Astrocyte of the spinal cord (primary cell): ENCODE results near the gene COIL.

ENCODE experiments used
- DNase-seq: peaks from one replicate; pipeline ENCODE4 v3.0.0; 2011; ENCODE audit warnings: low read depth, low spot score
- H3K4me3 ChIP-seq: 2 replicates; pipeline ENCODE4 v1.5.1; 2011; ENCODE audit warnings: low read depth, mild to moderate bottlenecking, low read length, moderate library complexity
- in situ Hi-C: cut with HindIII; loops from 2 replicates; pipeline ENCODE4 v1.10.0; 2017; ENCODE audit warnings: low sequenced_read_pairs
- TF ChIP-seq, protein P1 (sequence below): IDR thresholded peaks from 2 replicates; pipeline ENCODE4 v1.5.1; 2012; ENCODE audit warnings: low read depth, mild to moderate bottlenecking, low read length, inconsistent platforms

Gene COIL

GRCh38 chr17:56892333-56892732, 68.5 kb downstream of the COIL start:
- no peak for DNase-seq
- TF ChIP-seq, protein P1, sequence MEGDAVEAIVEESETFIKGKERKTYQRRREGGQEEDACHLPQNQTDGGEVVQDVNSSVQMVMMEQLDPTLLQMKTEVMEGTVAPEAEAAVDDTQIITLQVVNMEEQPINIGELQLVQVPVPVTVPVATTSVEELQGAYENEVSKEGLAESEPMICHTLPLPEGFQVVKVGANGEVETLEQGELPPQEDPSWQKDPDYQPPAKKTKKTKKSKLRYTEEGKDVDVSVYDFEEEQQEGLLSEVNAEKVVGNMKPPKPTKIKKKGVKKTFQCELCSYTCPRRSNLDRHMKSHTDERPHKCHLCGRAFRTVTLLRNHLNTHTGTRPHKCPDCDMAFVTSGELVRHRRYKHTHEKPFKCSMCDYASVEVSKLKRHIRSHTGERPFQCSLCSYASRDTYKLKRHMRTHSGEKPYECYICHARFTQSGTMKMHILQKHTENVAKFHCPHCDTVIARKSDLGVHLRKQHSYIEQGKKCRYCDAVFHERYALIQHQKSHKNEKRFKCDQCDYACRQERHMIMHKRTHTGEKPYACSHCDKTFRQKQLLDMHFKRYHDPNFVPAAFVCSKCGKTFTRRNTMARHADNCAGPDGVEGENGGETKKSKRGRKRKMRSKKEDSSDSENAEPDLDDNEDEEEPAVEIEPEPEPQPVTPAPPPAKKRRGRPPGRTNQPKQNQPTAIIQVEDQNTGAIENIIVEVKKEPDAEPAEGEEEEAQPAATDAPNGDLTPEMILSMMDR, result no peak
- in situ Hi-C loops, result no loop called here
- H3K4me3 ChIP-seq, result no peak overlapping the region

DNA sequence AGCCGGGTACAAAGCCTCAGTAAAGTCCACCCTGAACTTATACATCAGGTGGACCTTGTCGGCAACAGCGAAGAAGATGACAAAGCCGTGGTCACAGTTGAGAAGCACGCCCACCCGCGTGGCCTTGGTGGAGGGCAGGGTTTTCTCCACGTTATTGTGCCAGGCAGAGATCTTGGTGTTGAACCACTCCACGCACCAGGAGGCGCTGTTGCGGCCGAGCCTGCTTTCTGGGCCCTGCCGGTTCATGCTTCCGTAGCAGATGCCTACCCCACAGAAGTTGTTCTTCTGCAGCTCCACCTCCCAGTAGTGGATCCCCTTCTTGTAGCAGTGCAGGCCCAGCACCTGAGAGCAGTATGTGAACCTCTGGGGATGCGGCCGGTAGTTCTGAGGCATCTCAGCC, 69.1 kb downstream of the COIL start:
- no peak for DNase-seq
- H3K4me3 ChIP-seq, result no peak overlapping the region
- in situ Hi-C loops, result no loop called here

DNA sequence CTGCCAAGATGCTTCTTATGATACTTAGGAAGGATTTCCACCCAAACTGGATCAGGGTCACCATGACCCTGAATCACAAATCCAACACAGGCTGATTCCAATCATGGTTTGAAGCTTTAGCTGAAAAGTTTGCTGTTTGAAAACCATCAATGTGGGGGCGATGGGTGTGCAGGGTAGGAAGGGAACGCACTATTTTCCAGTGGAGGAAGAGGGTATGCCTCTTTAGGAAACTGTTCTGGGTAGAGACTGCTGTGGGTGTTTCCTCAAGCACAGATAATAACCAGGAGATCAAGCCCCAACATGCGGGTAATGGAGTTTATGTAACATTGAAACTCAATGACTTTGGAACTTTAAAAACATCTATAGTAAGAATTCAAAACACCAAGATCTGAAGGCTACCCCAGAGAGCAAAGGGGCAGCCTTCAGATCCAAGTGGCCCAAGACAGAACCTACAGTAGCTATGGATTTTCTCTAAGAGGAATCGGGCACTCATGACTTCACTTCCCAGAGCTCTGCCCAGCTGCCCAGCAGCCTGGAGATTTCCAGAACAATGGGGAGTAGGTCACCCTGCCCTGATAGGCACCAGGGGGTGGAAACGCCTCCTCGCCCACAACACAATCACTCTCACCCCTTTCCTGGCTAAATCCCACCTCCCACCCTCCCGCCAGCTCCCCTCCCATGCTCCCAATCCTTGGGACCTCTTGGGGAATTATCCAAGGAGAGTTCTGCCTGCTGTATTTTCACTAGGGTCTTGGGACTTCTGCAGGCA, 69.8 kb downstream of the COIL start:
- in situ Hi-C loops, result no loop called here
- no peak overlapping the region for H3K4me3 ChIP-seq
- TF ChIP-seq, protein P1, result no peak
- no peak for DNase-seq

More for the DNA sequence above, 69.1 kb downstream of the COIL start:
- TF ChIP-seq, protein P1, result peak; percentile 25

GRCh38 chr17:56890390-56890789, 70.5 kb downstream of the COIL start:
- no peak overlapping the region for H3K4me3 ChIP-seq
- DNase-seq, result no peak
- in situ Hi-C loops, result no loop called here
- TF ChIP-seq, protein P1, result no peak
